ENCODE measurements around the gene ERMARD.

DNA sequence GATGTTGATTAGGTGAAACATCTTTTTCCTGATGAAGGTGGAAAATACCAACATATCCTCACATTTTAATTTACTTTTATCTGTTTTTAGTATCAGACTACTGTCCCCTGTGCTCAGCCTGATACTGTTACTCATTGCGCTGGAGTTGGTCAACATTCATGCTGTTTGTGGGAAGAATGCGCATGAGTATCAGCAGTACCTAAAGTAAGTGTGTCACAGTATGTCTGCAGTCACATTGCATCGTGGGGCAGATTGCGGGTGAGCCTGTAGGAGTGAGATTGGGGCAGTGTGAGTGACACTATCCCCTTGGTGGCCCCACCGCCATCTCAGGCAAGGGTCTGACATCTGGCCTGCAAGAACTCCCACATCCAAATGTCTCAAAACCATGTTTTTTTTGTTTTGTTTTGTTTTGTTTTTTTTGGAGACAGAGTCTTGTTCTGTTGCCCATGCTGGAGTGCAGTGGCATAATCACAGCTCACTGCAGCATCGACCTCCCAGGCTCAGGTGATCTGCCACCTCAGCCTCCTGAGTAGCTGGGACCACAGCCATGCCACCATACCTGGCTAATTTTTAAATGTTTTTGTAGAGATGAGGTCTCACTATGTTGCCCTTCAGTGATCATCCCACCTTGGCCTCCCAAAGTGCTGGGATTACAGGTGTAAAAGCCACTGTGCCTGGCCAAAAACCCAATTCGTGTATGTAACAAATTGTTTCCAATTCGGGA lies 27.8 kb downstream of the ERMARD start:
- TF ChIP-seq, protein P1, sequence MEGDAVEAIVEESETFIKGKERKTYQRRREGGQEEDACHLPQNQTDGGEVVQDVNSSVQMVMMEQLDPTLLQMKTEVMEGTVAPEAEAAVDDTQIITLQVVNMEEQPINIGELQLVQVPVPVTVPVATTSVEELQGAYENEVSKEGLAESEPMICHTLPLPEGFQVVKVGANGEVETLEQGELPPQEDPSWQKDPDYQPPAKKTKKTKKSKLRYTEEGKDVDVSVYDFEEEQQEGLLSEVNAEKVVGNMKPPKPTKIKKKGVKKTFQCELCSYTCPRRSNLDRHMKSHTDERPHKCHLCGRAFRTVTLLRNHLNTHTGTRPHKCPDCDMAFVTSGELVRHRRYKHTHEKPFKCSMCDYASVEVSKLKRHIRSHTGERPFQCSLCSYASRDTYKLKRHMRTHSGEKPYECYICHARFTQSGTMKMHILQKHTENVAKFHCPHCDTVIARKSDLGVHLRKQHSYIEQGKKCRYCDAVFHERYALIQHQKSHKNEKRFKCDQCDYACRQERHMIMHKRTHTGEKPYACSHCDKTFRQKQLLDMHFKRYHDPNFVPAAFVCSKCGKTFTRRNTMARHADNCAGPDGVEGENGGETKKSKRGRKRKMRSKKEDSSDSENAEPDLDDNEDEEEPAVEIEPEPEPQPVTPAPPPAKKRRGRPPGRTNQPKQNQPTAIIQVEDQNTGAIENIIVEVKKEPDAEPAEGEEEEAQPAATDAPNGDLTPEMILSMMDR (IDR thresholded peaks at IDR 0.05; ENCODE audit: low read depth, low read length), result no peak
- TF ChIP-seq MYC (IDR thresholded peaks at IDR 0.05; ENCODE audit: low read depth, low read length) (no peak), POLR2A (IDR thresholded peaks at IDR 0.05; ENCODE audit: extremely low read depth, insufficient read length) (no peak)
- TF ChIP-seq, protein P2, sequence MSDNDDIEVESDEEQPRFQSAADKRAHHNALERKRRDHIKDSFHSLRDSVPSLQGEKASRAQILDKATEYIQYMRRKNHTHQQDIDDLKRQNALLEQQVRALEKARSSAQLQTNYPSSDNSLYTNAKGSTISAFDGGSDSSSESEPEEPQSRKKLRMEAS (IDR thresholded peaks at IDR 0.05; ENCODE audit: low read depth, low read length), result no peak

All from NB4 (cell line).